Measurements from ENCODE around the gene SLC16A11.
A peak's percentile ranks its signal among the peaks of the same experiment; 100 is the strongest.

Gene SLC16A11

GRCh38 chr17:7020894-7021664, 22.8 kb downstream of the SLC16A11 start:
- Histone ChIP-seq H2AFZ (ENCODE audit: low read depth) (no peak overlapping the region), H3K4me2 (peak overlapping the region; percentile 36; the same call in 1 of the 2 replicates)

GRCh38 chr17:7019839-7020519, 23.9 kb downstream of the SLC16A11 start:
- no peaks in the 10 kb centered on the region for H3K36me3 ChIP-seq (ENCODE audit: insufficient read depth)
- no peak overlapping the region for H3K4me2 ChIP-seq
- H3K27me3 ChIP-seq (ENCODE audit: insufficient read depth, low read depth): no peaks in the 10 kb centered on the region
- H3K4me1 ChIP-seq (ENCODE audit: low read depth, poor library complexity, severe bottlenecking): peaks cover 41% of the 10 kb centered on the region
- H4K20me1 ChIP-seq (ENCODE audit: insufficient read depth): no peaks in the 10 kb centered on the region
- H3K9ac ChIP-seq: no peak overlapping the region
- TF ChIP-seq, protein P1, sequence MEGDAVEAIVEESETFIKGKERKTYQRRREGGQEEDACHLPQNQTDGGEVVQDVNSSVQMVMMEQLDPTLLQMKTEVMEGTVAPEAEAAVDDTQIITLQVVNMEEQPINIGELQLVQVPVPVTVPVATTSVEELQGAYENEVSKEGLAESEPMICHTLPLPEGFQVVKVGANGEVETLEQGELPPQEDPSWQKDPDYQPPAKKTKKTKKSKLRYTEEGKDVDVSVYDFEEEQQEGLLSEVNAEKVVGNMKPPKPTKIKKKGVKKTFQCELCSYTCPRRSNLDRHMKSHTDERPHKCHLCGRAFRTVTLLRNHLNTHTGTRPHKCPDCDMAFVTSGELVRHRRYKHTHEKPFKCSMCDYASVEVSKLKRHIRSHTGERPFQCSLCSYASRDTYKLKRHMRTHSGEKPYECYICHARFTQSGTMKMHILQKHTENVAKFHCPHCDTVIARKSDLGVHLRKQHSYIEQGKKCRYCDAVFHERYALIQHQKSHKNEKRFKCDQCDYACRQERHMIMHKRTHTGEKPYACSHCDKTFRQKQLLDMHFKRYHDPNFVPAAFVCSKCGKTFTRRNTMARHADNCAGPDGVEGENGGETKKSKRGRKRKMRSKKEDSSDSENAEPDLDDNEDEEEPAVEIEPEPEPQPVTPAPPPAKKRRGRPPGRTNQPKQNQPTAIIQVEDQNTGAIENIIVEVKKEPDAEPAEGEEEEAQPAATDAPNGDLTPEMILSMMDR (conservative IDR thresholded peaks at IDR 0.05; ENCODE audit: low read depth, low read length): no peak
- no peaks in the 10 kb centered on the region for H3K79me2 ChIP-seq (ENCODE audit: insufficient read depth, low read depth)
- no peak overlapping the region for H3K27ac ChIP-seq
- H3K4me3 ChIP-seq (IDR thresholded peaks at IDR 0.05; ENCODE audit: insufficient read depth, low read depth, low read length): no peak overlapping the region
- no peak overlapping the region for H2AFZ ChIP-seq (ENCODE audit: low read depth)

More at GRCh38 chr17:7020894-7021664, 22.8 kb downstream of the SLC16A11 start:
- Histone ChIP-seq H3K9ac (peak overlapping the region; percentile 30; the same call in 1 of the 2 replicates), H3K4me3 (IDR thresholded peaks at IDR 0.05; ENCODE audit: insufficient read depth, low read depth, low read length) (no peak overlapping the region), H4K20me1 (ENCODE audit: insufficient read depth) (no peaks in the 10 kb centered on the region), H3K79me2 (ENCODE audit: insufficient read depth, low read depth) (no peaks in the 10 kb centered on the region), H3K36me3 (ENCODE audit: insufficient read depth) (no peaks in the 10 kb centered on the region), H3K27me3 (ENCODE audit: insufficient read depth, low read depth) (no peaks in the 10 kb centered on the region), H3K27ac (peak overlapping the region; percentile 43; the same call in 1 of the 2 replicates), H3K4me1 (ENCODE audit: low read depth, poor library complexity, severe bottlenecking) (peaks cover 40% of the 10 kb centered on the region)
- TF ChIP-seq, protein P1 (conservative IDR thresholded peaks at IDR 0.05; ENCODE audit: low read depth, low read length): no peak

DNA sequence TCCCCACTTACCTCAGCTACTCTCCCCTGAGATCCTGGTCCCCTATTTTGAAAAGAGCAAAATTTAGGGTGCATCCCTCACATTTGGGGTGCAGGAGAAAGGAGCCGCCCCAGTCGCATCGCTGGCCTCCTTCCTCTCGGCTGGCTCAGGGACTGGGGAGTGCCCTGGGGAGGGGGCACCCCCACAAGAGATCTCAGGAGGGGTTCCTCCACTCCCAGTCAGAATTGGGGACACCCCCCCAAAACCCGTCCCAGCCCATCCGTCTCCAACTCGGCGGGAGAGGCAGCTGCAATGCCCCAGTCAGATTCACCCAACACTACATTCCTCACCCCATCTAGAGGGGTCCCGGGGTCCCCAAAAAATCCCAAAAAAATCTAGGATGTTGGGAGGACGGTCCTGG, 24.5 kb downstream of the SLC16A11 start:
- no peaks in the 10 kb centered on the region for H3K36me3 ChIP-seq (ENCODE audit: insufficient read depth)
- H3K27me3 ChIP-seq (ENCODE audit: insufficient read depth, low read depth): no peaks in the 10 kb centered on the region
- H4K20me1 ChIP-seq (ENCODE audit: insufficient read depth): no peaks in the 10 kb centered on the region
- H3K4me2 ChIP-seq: no peak overlapping the region
- no peaks in the 10 kb centered on the region for H3K79me2 ChIP-seq (ENCODE audit: insufficient read depth, low read depth)
- no peak overlapping the region for H2AFZ ChIP-seq (ENCODE audit: low read depth)
- TF ChIP-seq, protein P1 (conservative IDR thresholded peaks at IDR 0.05; ENCODE audit: low read depth, low read length): no peak
- H3K9ac ChIP-seq: no peak overlapping the region
- no peak overlapping the region for H3K27ac ChIP-seq
- peaks cover 41% of the 10 kb centered on the region for H3K4me1 ChIP-seq (ENCODE audit: low read depth, poor library complexity, severe bottlenecking)
- no peak overlapping the region for H3K4me3 ChIP-seq (IDR thresholded peaks at IDR 0.05; ENCODE audit: insufficient read depth, low read depth, low read length)

DNA sequence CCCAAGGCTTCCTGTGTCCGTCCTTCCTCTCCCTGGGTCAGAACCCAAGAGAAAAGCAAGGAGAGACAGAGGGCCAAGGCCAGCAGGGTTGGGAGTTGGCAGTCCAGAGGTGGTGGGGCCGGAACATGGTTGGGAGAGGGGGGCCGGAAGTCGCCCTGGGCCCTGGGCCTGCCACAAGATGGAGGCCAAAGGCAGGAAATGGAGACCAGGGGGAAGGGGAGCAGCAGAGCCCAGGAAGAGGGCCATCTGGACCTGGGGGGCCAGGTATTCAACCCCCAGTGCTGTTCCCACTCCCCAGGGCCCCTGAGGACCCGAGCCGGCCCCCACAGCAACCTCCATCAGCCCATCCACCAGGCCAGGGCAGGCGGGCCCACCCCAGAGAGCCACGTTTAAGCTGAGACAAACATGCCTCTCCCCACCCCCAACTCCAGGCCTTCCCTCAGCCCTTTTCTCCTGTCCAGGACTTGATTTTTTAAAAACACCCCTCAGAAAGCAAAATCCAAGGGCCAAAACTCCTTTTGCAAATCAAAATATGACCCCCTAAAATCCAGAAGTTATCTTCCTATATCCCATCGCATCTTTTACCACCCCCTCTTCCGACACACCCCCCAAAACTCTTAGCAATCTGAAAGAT, 25.4 kb downstream of the SLC16A11 start:
- Histone ChIP-seq H4K20me1 (ENCODE audit: insufficient read depth) (no peaks in the 10 kb centered on the region), H3K4me2 (no peak overlapping the region), H3K36me3 (ENCODE audit: insufficient read depth) (no peaks in the 10 kb centered on the region), H3K79me2 (ENCODE audit: insufficient read depth, low read depth) (no peaks in the 10 kb centered on the region), H3K4me1 (ENCODE audit: low read depth, poor library complexity, severe bottlenecking) (peaks cover 41% of the 10 kb centered on the region), H3K9ac (no peak overlapping the region; the same call in 1 of the 2 replicates), H3K4me3 (IDR thresholded peaks at IDR 0.05; ENCODE audit: insufficient read depth, low read depth, low read length) (no peak overlapping the region), H3K27ac (peak overlapping the region; percentile 96), H3K27me3 (ENCODE audit: insufficient read depth, low read depth) (no peaks in the 10 kb centered on the region), H2AFZ (ENCODE audit: low read depth) (no peak overlapping the region)
- TF ChIP-seq, protein P1 (conservative IDR thresholded peaks at IDR 0.05; ENCODE audit: low read depth, low read length): no peak

Data from KMS-11 (cell line).